ENCODE data around the gene ELK1.
"Not testable (repeated sequence)": the region's sequence is repeated elsewhere in the genome, so short reads cannot be mapped to it uniquely, and the experiment has no call there.

ELK1 gene

DNA sequence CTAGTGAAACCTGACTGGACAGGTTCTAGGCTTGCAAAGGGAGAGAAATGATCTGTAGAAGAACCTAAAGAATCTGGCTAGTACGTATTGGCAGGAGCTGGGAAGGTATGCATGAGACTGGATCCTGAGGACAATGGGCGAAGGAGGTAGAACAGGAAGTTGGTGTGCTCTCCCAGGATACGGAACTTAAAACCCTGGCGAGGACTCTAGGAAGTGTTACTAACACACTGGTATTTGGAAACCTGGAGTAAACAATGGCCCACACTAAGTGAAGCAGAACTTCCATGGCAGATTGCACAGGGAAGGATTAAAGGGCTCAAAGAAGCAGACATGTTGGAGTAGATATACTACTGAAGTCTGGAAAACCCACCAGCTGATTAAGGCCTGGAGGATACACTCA is 39.9 kb downstream of the ELK1 start:
- no peak for DNase-seq

DNA sequence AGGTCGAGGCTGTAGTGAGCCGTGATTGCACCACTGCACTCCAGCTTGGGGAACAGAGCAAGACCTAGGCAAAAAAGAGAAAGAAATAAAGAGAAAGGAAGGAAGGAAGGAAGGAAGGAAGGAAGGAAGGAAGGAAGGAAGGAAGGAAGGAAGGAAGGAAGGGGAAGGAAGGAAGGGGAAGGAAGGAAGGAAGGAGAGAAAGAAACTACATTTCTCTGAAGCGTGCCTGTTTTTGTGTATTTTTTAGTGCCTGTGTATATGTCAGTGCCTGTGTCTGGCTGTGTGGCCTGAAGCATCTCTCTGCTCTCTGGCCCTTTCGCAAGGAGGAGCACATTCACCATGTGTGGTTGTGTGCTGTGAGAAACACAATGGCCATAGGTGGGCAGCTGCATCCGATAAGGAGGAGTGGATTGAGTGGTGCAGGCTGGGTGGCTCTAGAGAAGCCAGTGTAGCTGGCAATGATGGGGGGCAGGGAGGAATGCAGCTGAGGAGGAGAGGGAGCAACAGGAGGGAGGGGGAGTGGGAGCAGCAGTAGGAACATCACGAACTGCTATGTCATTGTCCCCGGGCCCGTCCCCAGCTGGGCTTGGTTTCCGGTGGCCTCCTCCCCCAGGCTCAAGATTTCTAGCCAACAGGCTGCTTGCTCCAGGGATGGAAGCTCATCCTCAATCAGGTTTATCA is 42.1 kb downstream of the ELK1 start:
- DNase-seq, result no peak

DNA sequence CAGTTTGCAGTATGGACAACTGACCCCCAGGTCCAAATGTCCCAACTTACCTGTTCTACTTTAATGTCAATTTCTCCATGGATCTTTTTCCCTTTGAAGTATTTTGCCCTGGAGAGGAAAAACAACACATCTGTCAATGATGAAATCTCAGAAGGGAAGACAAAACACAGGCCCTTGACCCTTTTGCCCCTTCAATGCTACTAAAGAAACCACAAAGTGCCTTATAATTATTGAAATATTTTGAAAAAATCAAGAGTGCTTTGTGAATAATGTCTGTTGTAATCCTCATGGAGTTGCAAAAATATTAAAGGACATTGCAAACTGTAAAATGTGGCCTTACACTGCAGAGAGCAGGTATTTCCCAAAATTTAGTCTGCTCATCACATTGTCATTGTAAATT is 43.3 kb downstream of the ELK1 start:
- DNase-seq, result no peak

GRCh38 chrX:47605024-47605423 is 45.3 kb downstream of the ELK1 start:
- DNase-seq, result no peak

- DNase-seq, result not testable (repeated sequence)
Observed at GRCh38 chrX:47603125-47603524, 47.2 kb downstream of the ELK1 start.

DNA sequence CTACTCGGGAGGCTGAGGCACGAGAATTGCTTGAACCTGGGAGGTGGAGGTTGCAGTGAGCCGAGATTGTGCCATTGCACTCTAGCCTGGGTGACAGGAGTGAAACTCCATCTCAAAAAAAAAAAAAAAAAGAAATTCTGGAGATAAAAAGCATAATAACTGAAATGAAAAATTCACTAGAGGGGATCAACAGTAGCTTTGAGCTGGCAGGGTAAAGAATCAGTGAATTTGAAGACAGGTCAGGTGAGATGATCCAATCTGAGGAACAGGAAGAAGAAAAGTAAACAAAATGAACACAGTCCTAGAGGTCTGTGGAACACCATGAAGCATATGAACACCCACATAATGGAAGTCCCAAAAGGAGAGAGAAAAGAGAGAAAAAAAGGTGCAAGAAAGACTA is 53.1 kb downstream of the ELK1 start:
- no peak for DNase-seq

DNA sequence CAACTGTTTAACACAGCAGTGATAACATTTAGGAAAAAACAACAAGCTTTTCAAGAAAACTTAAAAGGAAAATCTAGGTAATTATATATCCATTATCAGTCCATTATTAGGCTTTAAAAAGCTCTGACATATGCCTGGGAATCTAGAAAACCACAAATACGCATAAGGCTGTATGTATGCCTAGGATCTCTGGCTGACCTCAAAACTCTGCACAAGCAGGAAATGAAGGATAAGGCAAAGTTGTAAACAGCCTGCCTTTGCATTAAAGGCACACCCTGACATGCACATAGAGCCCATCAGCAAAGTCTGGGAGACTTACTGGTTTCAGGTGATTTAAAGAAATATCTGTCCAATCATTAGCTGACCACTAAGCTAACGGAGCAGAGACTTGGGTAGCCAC is 54.1 kb downstream of the ELK1 start:
- DNase-seq, result no peak

DNA sequence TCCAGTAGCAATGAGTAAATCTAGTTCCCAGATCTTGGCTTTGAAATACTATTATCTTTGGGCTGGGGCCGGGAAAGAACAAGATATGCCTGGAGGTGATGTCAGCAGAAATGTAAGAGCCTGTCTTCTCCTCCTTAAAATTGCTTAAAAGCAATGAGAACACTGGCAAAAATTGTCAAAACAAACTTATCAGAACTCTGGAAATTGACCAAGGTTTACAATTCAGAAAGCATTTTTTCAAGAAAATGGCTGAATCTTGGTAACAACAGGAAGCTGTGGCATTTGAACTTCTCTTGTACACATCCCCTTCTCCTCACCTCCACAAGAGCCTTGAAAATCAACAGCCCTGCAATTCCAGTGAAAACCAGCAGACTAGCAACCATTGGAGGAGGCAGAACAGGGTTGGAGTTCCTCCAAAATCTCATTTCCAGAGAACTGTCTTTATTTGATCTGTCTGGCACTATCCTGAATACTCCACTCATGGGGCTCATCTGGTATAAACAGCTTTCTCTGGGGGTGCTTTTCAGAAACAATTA is 54.6 kb downstream of the ELK1 start:
- DNase-seq, result no peak

GRCh38 chrX:47593522-47593921 is 56.8 kb downstream of the ELK1 start:
- DNase-seq, result no peak

DNA sequence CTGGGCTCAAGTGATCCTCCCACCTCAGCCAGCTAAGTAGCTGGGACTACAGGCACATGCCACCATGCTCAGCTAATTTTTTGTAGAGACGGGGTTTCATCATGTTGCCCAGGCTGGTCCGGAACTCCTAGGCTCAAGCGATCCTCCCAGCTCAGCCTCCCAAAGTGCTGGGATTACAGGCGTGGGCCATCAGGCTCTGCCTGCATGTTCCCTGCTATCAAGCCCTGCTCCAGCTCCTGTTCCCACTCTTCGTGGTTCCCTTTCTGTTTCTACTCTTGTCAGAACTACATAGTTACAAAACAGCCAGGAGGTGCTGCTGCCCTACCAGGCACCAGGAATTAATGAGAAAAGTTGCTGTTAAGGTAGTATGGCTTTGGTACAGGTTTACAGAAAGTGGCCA is 59.4 kb downstream of the ELK1 start:
- DNase-seq, result no peak

- no peak for DNase-seq
Observed at GRCh38 chrX:47587906-47588735, 62.2 kb downstream of the ELK1 start.

DNA sequence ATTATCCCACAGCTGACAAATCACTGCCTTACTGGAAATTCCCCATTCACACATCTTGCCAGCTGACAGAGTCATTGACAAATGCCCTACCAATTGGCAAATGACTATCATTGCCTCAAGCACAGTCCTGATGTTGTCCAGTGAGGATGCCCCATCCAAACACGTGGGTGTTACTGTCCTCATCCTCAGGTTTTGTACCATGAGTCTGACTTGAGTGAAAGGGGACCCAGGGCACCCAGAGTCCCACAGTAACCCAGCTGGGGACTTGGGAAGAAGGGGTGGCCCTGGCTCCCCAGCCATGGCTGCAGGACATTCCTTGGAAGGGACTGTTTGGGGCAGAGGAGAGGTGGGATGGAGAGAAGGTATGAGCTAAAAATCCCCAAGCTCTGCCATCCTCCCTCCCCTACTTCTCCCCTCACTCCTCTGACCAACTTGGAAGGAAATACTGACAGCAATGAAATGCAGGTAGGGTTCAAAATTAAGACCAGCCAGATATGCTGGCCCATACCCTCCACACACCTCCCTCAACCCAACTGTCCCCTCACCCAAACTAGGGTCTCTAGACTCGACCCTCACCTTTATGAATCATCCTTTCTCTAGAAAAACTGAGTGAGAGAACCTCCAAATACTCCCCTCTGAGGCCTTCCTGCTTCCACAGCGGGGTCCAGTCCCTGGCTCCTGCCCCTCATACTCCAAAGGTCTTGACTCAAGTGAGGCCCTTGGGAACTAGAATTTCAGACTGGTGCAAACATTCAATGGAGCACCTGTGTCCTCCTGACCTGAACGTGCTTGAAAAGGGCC is 63.1 kb downstream of the ELK1 start:
- no peak for DNase-seq

DNA sequence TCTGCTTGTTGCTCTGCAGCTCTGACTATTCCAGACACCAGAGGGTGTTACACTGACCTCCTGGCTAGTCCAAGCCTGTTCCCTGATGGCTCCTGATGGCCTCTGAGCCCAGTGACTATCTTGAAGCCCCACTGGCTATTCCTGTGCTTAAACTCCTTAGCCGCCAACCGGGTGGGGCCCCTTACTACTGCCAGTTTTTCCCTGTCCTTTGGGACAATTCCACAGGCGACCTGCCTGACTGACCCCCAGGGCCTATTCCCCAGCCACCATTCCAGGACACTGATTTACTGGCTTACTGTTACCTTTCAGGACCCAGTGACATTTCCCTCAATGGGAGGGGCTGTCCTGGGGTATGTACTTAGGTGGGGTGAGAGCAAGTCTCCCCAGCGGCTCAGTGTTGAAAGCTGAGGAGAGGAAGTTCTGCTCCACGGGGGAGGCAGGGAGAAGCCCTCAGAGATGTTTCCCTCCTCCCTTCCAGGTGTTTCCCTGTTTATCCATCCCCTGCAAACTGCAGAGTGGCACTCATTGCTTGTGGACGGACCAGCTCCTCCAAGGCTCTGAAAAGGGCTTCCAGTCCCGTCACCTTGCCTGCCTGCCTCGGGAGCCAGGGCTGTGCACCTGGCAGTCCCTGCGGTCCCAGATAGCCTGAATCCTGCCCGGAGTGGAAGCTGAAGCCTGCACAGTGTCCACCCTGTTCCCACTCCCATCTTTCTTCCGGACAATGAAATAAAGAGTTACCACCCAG is 64.1 kb downstream of the ELK1 start:
- DNase-seq, result no peak

Measured in NCI-H510A (cell line).